NOMO-1 treated with DMSO at 0.1 percent for 48 hours (cell line): ENCODE results near the gene NUP85.
"Not testable (repeated sequence)": the region's sequence is repeated elsewhere in the genome, so short reads cannot be mapped to it uniquely, and the experiment has no call there.

ENCODE experiments used
- DNase-seq: peaks from one replicate; lab custom pipeline; 2025; ENCODE audit not compliant: unreplicated experiment; lab: John Stamatoyannopoulos, UW

NUP85 gene, protein sequence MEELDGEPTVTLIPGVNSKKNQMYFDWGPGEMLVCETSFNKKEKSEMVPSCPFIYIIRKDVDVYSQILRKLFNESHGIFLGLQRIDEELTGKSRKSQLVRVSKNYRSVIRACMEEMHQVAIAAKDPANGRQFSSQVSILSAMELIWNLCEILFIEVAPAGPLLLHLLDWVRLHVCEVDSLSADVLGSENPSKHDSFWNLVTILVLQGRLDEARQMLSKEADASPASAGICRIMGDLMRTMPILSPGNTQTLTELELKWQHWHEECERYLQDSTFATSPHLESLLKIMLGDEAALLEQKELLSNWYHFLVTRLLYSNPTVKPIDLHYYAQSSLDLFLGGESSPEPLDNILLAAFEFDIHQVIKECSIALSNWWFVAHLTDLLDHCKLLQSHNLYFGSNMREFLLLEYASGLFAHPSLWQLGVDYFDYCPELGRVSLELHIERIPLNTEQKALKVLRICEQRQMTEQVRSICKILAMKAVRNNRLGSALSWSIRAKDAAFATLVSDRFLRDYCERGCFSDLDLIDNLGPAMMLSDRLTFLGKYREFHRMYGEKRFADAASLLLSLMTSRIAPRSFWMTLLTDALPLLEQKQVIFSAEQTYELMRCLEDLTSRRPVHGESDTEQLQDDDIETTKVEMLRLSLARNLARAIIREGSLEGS

DNA sequence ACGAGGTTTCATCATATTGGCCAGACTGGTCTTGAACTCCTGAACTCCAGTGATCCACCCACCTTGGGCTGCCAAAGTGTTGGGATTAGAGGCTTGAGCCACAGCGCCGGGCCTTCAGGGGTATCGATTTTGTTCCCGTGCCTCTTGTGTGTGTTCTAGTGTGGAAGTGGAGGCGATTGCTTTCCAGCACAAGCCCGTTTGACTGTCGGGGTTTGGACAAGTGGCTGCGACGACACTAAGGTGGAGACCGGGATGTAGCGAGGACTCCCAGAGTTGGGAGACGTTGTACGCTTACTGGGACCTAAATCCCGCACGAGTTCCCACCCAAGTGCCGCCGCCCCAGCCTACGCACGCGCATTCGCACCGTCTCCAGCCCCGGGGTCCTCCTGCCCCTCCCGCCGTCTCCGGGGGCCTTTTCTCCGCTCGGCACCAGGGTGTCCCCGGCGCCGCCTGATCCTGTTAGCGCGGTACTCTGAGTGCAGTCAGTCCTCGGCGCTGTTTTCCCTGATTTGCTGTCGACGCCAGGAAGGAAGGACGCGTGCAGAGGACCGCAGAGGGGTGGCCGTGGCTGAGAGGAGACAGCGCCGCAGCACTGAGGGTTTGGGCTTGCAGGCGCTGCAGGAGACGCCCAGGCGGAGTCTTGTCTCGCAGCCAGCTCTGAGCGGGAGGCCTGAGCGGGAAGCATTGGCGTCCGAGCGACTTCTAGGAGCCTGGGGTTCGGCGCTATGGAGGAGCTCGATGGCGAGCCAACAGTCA, at the start of gene NUP85:
NUP85 (plus strand) TSS at position 643 of the 756 bp plus-strand sequence; CDS start at position 726, 83 bp downstream.
- DNase-seq = peak; percentile 90

DNA sequence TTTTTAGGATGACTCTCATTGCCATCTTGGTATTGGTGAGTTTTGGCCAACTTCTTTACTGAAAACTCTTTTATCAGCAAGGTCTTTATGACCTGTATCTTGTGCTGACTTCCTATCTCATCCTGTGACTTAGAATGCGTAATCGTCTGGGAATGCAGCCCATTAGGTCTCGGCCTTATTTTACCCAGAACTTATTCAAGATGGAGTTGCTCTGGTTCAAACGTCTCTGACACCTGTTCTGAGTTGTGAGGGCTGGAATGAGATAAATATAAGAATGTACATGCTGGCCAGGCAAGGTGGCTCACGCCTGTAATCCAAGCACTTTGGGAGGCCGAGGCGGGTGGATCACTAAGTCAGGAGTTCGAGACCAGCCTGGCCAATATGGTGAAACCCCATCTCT, 47.0 kb upstream of the NUP85 start:
- not testable (repeated sequence) for DNase-seq

DNA sequence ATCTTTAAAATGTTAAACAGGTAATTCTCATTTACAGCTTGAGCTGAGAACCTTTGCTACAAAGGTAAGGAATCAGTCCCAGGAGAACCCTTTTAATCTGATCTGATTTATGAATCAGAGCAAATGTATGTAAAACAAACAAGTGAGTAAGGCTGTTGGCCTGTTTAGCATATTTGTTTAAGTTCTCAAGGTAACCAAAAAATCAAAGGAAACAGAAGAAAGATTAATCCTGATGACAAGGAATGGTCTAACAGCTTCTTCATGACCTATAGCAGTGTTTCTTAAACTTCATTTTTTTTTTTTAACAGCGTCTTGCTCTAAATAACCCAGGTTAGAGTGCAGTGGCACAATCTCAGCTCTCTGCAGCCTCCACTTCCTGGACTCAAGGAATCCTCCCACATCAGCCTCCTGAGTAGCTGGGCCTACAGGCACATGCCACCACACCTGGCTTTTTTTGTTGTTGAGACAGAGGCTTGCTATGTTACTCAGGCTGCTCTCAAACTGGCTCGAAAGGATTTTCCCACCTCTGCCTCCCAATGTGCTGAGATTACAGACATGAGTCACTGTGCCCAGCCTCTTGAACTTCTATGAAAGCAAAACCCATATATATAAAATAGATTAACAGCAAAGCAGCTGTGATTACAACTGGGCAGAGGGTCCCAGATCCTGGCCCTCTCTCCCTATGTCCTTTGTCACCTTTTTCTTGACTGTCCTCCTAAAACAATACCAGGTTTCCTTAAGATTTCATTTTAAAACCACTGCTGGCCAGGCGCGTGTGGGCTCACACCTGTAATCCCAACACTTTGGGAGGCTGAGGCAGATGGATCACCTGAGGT, 46.1 kb upstream of the NUP85 start:
- no peak for DNase-seq

DNA sequence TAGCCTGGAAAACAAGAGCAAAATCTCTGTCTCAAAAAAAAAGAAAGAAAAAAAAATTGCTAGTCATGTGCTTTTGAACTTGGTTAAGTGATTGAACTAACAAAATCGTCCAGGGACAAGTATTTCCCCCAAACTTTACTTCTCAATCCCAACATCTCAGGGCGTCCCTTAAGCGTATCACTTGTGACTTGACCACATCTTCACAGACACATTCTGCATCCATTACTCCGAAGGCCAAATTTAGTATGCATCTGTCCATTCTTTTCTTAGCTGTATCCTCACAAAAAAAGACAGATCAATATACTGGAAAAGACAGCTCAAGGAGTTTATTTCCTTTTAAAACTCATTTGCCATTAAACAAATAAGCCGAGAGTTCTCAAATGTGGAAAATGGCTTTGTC, 45.3 kb upstream of the NUP85 start:
- no peak for DNase-seq

DNA sequence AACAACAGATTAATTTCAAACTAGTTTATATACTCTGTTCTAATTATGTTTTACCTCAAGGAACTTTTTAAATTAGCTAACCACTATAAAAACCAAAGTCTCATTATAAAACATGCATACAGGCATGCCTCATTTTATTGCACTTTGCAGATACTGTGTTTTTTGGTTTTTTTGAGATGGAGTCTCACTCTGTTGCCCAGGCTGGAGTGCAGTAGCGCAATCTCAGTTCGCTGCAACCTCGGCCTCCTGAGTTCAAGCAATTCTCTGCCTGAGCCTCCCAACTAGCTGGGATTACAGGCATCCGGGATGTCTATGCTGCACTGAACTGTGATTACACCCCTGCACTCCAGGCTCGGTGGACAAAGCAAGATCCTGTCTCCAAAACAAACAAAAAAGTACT, 42.4 kb upstream of the NUP85 start:
- DNase-seq = no peak

DNA sequence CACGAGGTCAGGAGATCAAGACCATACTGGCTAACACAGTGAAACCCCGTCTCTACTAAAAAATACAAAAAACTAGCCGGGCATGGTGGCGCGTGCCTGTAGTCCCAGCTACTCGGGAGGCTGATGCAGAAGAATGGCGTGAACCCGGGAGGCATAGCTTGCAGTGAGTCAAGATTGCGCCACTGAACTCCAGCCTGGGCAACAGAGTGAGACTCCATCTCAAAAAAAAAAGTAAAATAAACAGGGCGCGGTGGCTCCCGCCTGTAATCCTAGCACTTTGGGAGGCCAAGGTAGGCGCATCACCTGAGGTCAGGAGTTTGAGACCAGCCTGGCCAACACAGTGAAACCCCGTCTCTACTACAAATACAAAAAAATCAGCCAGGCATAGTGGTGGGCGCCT, 40.9 kb upstream of the NUP85 start:
- not testable (repeated sequence) for DNase-seq

DNA sequence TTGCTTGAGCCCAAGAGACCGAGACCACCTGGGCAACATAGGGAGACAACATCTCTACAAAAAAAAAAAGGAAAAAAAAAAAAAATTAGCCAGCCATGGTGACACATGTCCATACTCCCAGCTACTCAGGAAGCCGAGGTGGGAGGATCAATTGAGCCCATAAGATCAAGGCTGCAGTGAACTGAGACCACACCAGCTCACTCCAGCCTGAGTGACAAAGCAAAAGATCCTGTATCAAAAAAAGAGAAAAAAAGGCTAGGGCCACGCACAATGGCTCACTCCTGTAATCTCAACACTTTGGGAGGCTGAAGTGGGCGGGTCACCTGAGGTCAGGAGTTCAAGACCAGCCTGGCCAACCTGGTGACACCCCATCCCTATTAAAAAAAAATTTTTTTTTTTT, 36.5 kb upstream of the NUP85 start:
- DNase-seq = no peak

DNA sequence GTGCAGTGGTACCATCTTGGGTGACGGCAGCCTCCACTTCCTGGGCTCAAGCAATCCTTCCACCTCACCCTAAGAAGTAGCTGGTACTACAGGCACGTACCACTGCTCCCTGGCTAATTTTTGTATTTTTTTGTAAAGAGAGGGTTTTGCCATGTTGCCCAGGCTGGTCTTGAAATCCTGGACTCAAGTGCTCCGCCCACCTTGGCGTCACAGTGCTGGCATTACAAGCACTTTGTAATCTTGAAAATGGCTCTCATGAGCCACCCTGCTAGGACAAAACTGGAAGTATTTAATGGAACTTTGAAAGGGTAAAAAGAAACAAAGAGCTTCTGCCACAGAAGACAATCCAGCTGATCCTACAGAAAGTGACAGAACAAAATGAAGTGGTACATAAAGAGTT, 32.0 kb upstream of the NUP85 start:
- DNase-seq = no peak

DNA sequence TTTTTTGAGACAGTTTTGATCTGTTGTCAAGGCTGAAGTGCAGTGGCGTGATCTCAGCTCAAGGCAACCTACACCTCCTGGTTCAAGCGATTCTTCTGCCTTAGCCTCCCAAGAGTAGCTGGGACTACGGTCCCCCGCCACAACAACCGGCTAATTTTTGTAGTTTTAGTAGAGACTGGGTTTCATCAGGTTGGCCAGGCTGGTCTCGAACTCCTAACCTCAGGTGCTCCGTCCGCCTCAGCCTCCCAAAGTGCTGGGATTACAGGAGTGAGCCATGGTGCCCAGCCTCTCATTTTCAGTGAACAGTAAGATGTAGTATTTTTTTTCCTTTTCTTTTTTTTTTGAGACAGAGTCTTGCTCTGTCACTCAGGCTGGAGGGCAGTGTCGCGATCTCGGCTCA, 30.5 kb upstream of the NUP85 start:
- no peak for DNase-seq

DNA sequence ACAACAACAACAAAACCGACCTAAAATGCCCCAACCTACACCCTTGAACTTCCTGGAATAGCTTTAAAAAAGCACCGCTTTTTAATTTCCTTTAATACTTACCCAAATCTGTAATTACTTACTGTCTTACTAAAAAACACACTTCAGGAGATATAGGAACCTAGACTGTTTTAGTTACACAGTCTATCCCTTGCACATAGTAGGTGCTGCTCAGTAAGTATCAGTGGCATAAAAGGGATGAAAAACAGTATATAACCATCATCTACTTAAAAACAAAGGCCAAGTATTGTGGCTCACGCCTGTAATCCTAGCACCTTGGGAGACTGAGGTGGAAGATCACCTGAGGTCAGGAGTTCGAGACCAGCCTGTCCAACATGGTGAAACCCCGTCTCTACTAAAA, 28.9 kb upstream of the NUP85 start:
- no peak for DNase-seq

DNA sequence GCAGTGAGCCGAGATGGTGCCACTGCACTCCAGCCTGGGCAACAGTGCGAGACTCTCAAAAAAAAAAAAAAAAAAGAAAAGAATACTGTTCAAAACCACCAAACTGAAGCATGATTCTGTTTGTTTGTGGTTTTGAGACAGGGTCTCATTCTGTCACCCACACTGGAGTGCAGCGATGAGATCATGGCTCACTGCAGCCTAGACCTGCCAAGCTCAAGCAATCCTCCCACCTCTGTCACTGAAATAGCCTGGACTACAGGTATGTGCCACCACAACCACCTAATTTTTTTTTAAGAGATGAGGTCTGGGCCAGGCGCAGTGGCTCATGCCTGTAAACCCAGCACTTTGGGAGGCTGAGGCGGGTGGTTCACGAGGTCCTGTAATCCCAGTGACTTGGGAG, 27.0 kb upstream of the NUP85 start:
- no peak for DNase-seq

DNA sequence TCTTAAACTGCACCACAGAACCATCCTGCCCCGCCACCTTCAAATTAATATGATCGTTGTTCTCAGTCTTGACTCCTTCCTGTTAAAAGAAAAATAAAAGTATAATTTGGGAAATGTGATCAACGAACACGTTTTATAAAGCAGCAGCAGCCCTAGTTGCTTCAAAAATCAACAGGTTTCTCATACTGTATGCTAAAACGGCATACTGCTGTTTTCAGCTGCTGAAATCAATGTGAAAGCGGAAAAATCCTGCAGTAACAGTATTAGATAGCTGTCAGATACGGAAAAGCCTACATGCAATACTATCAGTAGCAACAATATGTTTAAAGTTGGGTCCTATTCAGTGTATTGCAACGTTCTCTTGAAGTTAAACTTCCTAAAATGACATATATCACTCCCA, 24.4 kb upstream of the NUP85 start:
- DNase-seq = no peak

DNA sequence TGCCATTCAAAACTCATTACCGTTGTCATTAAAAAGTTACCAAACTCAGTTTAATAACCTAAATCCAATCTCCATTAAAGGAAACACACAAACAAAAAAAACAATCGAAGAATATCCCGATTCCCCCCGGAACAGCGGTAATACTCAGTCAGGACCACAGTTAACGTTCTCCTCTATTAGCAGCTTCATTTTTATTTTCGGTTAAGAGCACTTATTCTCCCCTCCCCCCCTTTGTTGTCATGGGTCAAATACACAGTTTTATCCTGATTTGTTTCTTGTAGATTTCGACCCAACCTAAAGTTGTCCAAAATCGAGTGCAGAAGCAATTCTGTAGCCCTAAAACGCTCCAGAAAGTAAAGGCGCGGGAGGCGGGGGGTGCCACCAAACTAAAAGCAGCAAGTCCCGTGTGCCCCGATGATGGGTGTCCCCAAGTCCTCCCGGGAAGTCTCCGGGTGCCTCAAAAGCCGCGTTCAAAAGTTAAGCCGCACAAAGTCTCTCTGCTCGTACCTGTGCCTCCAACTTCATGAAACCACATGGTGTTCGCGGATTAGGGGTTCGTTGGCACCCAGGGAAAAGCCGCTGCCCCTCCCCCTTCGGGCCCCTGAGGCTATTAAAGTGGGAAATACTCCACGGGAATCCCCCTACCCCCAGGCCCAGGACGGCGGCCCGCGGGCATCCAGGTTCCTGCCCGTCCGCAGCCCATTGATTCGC, 23.7 kb upstream of the NUP85 start:
- DNase-seq = no peak

DNA sequence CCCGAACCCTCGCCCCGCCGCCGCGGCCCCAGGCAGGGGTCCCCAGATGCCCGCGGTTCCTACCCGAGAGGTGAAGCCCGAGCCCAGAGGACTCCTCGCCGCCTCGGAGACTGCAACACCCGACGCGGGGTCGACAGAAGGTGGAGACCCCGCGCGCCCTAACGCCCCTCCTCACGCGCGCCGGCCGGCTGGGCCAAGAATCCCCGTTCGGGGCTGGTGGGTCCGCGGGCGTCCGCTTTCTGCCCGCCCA, 23.2 kb upstream of the NUP85 start:
- no peak for DNase-seq

DNA sequence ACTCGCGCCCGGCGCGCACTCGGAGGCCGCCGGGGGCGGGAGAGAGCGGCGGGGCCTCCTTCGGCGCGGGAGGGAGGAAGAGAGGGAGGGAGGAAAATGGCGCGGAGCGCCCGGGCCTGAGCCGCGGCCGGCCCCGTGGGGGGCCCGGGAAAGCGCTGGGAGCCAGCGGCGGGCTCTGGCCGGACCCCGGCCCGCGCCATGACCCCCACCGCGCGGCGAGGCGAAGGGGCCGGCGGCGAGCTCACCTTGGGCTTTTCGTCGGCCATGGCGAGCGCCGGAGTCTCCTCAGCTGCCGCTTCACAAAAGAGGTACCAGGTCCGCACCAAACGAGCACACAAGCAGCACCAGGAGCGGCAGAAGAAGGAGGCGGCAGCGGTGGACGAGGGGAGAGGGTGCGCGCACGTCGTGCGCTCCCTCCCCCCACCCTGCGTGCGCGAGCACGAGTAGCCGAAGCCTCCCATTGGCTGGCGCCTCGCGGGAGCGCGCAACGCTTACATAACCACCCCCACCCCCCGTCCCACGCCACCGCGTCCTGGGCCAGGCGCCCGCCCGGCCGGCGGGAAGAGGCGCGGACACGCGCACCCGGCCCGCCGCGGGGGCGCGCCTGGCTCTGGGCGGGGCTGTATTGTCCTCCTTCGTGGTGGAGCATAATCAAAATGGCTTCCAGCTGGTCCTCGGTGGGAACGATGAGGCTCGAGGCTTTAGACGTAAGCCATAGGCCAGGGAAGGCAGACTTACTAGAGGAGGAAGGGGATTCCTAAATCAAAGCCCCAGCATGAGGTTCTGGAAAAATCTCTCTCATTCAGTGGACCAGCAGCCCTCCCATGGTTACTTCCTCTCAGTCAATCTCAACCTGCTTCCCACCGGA, 22.7 kb upstream of the NUP85 start, which contains the start of gene SUMO2:
SUMO2 (minus strand) TSS at position 391 of the 868 bp plus-strand sequence; CDS start at position 266, 125 bp downstream.
- DNase-seq = peak; percentile 73

DNA sequence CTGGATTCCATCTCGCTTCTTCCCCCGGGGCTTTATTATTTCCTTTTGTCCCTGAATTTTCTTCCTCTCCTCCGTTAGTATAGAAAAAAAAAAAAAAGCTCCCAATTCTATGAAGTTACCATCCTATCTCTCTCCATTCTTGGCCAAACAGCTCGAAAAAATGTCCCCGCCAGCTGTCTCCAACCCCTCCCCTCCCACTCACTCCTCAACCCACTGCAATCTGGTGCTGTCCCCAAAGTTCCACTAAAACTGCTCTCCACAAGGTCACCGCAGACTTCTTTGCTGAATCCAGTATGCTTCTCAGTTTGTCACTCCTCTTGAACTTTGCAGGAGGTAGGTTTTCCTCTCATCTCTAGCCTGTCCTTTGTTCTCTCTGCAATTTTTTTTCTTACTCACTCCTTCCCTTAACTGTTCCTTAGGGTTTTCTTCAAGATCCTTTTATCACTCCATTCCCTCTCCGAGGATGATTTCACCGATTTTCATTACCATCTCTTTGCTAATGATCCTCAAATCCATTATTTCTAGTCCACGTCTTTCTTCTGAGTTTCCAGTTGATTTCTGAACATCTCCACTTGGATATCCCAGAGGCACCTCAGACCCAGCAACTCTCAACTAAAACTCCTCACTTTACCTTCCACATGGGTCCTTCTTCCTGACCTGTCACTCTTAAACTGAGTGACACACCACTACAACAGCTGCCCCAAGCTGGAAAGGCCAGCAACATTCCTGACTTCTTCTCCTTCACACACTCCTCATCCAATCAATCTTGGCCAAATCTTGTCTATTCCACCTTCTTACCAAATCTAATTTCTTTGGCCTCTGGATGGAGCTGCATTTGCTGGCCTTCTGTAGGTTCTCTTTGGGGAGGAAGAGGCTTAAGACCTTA, 21.2 kb upstream of the NUP85 start:
- no peak for DNase-seq

DNA sequence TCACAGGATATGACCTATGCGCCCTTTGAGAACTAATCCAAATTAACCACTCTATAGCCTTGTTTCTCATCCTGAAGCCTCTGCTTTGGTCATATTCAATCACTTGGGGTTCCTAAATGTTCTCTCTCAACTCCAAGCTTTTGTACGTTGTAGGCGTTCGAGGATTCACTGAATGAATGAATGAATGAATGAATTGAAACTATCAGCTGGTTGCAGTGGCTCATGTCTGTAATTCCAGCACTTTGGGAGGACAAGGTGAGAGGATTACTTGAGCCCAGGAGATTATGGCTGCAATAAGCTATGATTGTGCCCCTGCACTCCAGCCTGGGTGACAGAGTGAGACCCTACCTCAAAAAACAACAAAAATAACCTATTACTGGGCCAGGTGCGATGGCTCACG, 16.9 kb upstream of the NUP85 start:
- DNase-seq = no peak

DNA sequence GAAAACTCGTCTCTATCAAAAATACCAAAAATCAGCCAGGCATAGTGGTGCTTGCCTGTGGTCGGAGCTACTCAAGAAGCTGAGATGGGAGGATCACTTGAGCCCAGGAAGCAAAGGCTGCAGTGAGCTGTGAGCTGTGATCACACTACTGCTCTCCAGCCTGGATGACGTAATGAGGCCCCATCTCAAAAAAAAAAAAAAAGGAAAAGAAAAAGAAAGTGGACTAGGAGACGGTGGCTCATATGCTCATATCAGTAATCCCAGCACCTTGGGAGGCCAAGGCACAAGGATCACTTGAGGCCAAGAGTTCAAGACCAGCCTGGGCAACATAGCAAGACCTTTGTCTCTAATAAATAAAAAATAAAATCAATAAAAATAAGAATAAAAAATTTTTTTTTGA, 13.9 kb upstream of the NUP85 start:
- peak; percentile 26 for DNase-seq

DNA sequence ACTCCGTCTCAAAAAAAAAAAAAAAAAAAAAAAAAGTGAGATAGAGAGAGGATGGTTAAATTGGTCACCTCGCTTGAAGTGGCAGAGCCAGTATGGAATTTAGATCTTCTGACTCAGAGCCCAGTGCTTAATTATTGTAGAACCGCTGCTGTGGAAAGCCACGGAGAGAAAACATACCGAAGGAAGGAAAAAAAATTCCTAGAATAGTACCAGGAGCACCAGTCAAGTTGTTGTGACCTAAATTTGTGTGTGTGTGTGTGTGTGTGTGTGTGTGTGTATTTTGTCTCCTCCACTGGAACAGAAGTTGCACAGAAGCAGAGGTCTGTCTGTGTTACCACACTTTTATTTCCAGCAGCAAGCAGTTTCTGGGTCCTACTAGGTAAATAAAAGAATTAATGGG, 10.6 kb upstream of the NUP85 start:
- DNase-seq = no peak
